Neural cell (in vitro differentiated cells): ENCODE measurements around the gene HMGB1.

Source experiments
- EP300 ChIP-seq: fragments of 450-650 bp; conservative IDR thresholded peaks from 2 replicates; pipeline ENCODE4 v1.6.1; 2014; ENCODE audit warnings: antibody characterized with exemption, mild to moderate bottlenecking, moderate library complexity; ENCODE audit not compliant: poor library complexity, severe bottlenecking
- EZH2 ChIP-seq: fragments of 200-600, 300-800 bp; shearing (Covaris generic), sonication (generic); IDR thresholded peaks from 2 replicates; pipeline ENCODE4 v1.6.1; 2014; ENCODE audit warnings: antibody characterized with exemption, low read length, borderline replicate concordance, mild to moderate bottlenecking; ENCODE audit not compliant: insufficient read depth, poor library complexity, severe bottlenecking
- POLR2AphosphoS5 ChIP-seq: IDR thresholded peaks from 2 replicates; pipeline ENCODE4 v1.6.1; 2012
- SMC3 ChIP-seq: fragments of 450-650 bp; conservative IDR thresholded peaks from 2 replicates; pipeline ENCODE4 v1.6.1; 2014; ENCODE audit warnings: antibody characterized with exemption, mild to moderate bottlenecking, moderate library complexity; ENCODE audit not compliant: poor library complexity
- TAF1 ChIP-seq: IDR thresholded peaks from 2 replicates; pipeline ENCODE4 v1.6.1; 2012; ENCODE audit warnings: low read depth
- TF ChIP-seq, protein P1 (sequence below): fragments of 450-650 bp; IDR thresholded peaks from 2 replicates; pipeline ENCODE4 v1.5.1; 2014; ENCODE audit warnings: antibody characterized with exemption, mild to moderate bottlenecking, moderate library complexity; ENCODE audit not compliant: poor library complexity, severe bottlenecking
- TF ChIP-seq, protein P2 (sequence below): IDR thresholded peaks from 2 replicates; pipeline ENCODE4 v1.6.1; 2012; ENCODE audit warnings: borderline replicate concordance

DNA sequence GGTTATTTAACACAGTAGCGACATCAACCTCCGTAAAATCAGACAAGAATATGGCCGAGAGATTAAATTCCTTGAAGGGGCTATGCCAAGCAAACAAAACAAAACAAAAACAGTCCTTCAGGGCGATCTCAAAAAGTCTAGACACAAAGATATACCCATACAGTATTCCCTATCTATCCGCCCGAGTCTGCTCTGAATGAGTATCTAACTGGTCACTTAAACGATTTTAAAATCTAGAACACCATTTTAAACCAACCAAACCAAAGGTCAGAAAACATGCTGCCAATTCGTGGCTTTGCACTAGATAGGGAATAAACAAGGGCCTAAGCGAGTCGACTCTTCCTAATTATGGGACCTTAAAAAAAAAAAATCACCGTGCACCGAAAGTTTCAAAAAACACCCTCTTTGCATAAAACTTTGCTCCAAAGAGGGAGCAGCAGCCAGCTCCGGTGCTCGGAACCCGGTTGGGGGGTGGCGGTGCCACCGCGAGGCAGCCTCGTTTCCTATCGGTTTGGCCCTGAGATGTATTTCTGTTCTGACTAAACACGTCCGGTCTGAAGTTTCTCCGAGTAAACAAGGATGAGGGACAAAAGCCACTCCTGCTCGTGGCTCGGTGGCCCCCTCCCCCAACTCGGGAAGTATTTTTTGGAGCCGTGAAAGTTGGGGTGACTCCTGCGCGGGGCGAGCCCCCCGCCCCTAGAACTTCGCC, 1.8 kb downstream of the HMGB1 start:
- TF ChIP-seq, protein P1, sequence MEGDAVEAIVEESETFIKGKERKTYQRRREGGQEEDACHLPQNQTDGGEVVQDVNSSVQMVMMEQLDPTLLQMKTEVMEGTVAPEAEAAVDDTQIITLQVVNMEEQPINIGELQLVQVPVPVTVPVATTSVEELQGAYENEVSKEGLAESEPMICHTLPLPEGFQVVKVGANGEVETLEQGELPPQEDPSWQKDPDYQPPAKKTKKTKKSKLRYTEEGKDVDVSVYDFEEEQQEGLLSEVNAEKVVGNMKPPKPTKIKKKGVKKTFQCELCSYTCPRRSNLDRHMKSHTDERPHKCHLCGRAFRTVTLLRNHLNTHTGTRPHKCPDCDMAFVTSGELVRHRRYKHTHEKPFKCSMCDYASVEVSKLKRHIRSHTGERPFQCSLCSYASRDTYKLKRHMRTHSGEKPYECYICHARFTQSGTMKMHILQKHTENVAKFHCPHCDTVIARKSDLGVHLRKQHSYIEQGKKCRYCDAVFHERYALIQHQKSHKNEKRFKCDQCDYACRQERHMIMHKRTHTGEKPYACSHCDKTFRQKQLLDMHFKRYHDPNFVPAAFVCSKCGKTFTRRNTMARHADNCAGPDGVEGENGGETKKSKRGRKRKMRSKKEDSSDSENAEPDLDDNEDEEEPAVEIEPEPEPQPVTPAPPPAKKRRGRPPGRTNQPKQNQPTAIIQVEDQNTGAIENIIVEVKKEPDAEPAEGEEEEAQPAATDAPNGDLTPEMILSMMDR, result no peak
- no peak for TF ChIP-seq EZH2
- no peak for TF ChIP-seq POLR2AphosphoS5
- TF ChIP-seq EP300, result no peak
- TF ChIP-seq SMC3, result no peak
- no peak for TF ChIP-seq TAF1
- TF ChIP-seq, protein P2, sequence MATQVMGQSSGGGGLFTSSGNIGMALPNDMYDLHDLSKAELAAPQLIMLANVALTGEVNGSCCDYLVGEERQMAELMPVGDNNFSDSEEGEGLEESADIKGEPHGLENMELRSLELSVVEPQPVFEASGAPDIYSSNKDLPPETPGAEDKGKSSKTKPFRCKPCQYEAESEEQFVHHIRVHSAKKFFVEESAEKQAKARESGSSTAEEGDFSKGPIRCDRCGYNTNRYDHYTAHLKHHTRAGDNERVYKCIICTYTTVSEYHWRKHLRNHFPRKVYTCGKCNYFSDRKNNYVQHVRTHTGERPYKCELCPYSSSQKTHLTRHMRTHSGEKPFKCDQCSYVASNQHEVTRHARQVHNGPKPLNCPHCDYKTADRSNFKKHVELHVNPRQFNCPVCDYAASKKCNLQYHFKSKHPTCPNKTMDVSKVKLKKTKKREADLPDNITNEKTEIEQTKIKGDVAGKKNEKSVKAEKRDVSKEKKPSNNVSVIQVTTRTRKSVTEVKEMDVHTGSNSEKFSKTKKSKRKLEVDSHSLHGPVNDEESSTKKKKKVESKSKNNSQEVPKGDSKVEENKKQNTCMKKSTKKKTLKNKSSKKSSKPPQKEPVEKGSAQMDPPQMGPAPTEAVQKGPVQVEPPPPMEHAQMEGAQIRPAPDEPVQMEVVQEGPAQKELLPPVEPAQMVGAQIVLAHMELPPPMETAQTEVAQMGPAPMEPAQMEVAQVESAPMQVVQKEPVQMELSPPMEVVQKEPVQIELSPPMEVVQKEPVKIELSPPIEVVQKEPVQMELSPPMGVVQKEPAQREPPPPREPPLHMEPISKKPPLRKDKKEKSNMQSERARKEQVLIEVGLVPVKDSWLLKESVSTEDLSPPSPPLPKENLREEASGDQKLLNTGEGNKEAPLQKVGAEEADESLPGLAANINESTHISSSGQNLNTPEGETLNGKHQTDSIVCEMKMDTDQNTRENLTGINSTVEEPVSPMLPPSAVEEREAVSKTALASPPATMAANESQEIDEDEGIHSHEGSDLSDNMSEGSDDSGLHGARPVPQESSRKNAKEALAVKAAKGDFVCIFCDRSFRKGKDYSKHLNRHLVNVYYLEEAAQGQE, result no peak
